Measurements from ENCODE around the gene SLC25A46. TPM values are rescaled to one million over a fixed set of nuclear protein-coding genes. Genes with fewer than 3 reads are reported as not detected.

SLC25A46 gene
- total RNA-seq, 1 experiment from 2014 or later, result 25.9 TPM

- POLR2A ChIA-PET, result no interaction called here
- CTCF ChIA-PET, result no interaction called here
- H3K9ac ChIP-seq (ENCODE audit: low read length), result no peak overlapping the region
- RAD21 ChIA-PET (ENCODE audit: low non-redundant PET in 1 of 2, low total read pairs in 2 of 2, uncharacterized antibody in 2 of 2, unreplicated experiment in 2 of 2), result no interaction called here
- H3K4me2 ChIP-seq (ENCODE audit: low read length), result no peak overlapping the region
- no peaks in the 10 kb centered on the region for H3K9me3 ChIP-seq (ENCODE audit: control insufficient read depth in 1 of 2, insufficient read depth in 1 of 2, low read depth in 1 of 2, low read length in 2 of 2)
- TF ChIP-seq EGR1 (IDR thresholded peaks at IDR 0.05; ENCODE audit: low read depth) (no peak), CBX3 (IDR thresholded peaks at IDR 0.05; ENCODE audit: low read depth) (no peak), POLR2A (IDR thresholded peaks at IDR 0.05; ENCODE audit: borderline replicate concordance, extremely low read depth, insufficient read depth, insufficient read length) (no peak), RAD21 (IDR thresholded peaks at IDR 0.05; ENCODE audit: low read depth) (no peak), EZH2phosphoT487 (IDR thresholded peaks at IDR 0.05; ENCODE audit: borderline replicate concordance) (no peak), JUND (IDR thresholded peaks at IDR 0.05) (no peak), EZH2 (IDR thresholded peaks at IDR 0.05) (no peak), FOSL1 (IDR thresholded peaks at IDR 0.05; ENCODE audit: low read depth) (no peak), SP1 (IDR thresholded peaks at IDR 0.05; ENCODE audit: low read depth) (no peak), SIN3A (IDR thresholded peaks at IDR 0.05; ENCODE audit: low read depth) (no peak), REST (IDR thresholded peaks at IDR 0.05; ENCODE audit: low read depth) (no peak), TCF7L2 (IDR thresholded peaks at IDR 0.05; ENCODE audit: borderline replicate concordance, extremely low read depth, insufficient read depth, insufficient read length) (no peak)
- intact Hi-C loops (cut with micrococcal nuclease), result no loop called here
- H3K27ac ChIP-seq (ENCODE audit: low read depth, low read length), result no peak overlapping the region
- no peaks in the 10 kb centered on the region for H3K27me3 ChIP-seq (ENCODE audit: insufficient read depth, low read length)
- no peaks in the 10 kb centered on the region for H3K36me3 ChIP-seq (ENCODE audit: control insufficient read depth in 1 of 2, insufficient read depth in 2 of 2, low read length in 2 of 2)
- no peaks in the 10 kb centered on the region for H3K9me2 ChIP-seq (ENCODE audit: insufficient read depth)
- no TSS peak for BruUV-seq (replicated peaks)
- no peaks in the 10 kb centered on the region for H3K4me1 ChIP-seq (ENCODE audit: control insufficient read depth in 1 of 2, insufficient read depth in 2 of 2, low read length in 2 of 2)
- H3K79me2 ChIP-seq (ENCODE audit: insufficient read depth, low read length), result no peaks in the 10 kb centered on the region
- H2AFZ ChIP-seq (ENCODE audit: low read depth, low read length, poor library complexity, severe bottlenecking), result no peak overlapping the region
- no peak overlapping the region for H3K4me3 ChIP-seq (replicated peaks in 1 of 2; ENCODE audit: low read depth in 1 of 2, low read length in 2 of 2)
- H4K20me1 ChIP-seq (ENCODE audit: insufficient read depth), result no peaks in the 10 kb centered on the region
- DNase-seq (ENCODE audit: low read depth, low spot score) (no peak), ATAC-seq (no peak)
These were observed 64.9 kb downstream of the SLC25A46 start for GRCh38 chr5:110803467-110804326.
